AG04450 (cell line): ENCODE measurements around the gene ALPK1. TPM values are rescaled to one million over a fixed set of nuclear protein-coding genes. Genes with fewer than 3 reads are reported as not detected.

Experiments used
- CTCF ChIA-PET: fragments of 300-600, 350-600 bp; formaldehyde crosslinking; extraction: SDS; loops from one replicate; lab custom pipeline; 2022; ENCODE audit warnings: antibody characterized with exemption, inconsistent platforms; lab: Charles Lee
- POLR2A ChIA-PET: fragments of 350-600 bp; formaldehyde crosslinking; extraction: SDS; loops from one replicate; lab custom pipeline; 2021; ENCODE audit warnings: antibody characterized with exemption, inconsistent platforms; lab: Yijun Ruan, JAX
- DNase-seq: peaks from one replicate; pipeline ENCODE4 v3.0.0-alpha.2; 2011; ENCODE audit warnings: low read depth, low spot score
- H3K27ac ChIP-seq: one replicate; pipeline ENCODE4 v1.5.1; 2012; ENCODE audit warnings: low read depth, low read length, control low read depth
- H3K27me3 ChIP-seq: one replicate; pipeline ENCODE4 v1.6.0; 2012; ENCODE audit warnings: low read length; ENCODE audit not compliant: control insufficient read depth, insufficient read depth
- H3K4me3 ChIP-seq: 2 replicates; pipeline ENCODE4 v1.5.1; 2011; ENCODE audit warnings: mild to moderate bottlenecking, low read depth, low read length, control low read depth
- H3K9me3 ChIP-seq: 2 replicates; pipeline ENCODE4 v1.5.1; 2012; ENCODE audit warnings: low read length; ENCODE audit not compliant: control insufficient read depth, insufficient read depth
- CTCF ChIP-seq: IDR thresholded peaks from 2 replicates; pipeline ENCODE4 v1.5.1; 2011; ENCODE audit warnings: low read depth, low read length, control low read depth, inconsistent platforms
- polyA minus RNA-seq: library from RNA; depleted of rRNA, polyadenylated mRNA; stranded (reverse); fragments of >200 nt; gene quantifications from 2 replicates; pipeline ENCODE4 v1.2.3, GENCODE V29; 2011; rRNA and poly(A)+ RNA removed
- polyA plus RNA-seq: library from polyadenylated mRNA; depleted of rRNA; stranded (reverse); fragments of >200 nt; gene quantifications from 2 replicates; pipeline ENCODE4 v1.2.3, GENCODE V29; 2011; rRNA removed

Gene ALPK1
- polyA plus RNA-seq = 11.5 and 14.0 TPM in 2 replicates
- polyA minus RNA-seq = 14.1 and 22.3 TPM in 2 replicates

DNA sequence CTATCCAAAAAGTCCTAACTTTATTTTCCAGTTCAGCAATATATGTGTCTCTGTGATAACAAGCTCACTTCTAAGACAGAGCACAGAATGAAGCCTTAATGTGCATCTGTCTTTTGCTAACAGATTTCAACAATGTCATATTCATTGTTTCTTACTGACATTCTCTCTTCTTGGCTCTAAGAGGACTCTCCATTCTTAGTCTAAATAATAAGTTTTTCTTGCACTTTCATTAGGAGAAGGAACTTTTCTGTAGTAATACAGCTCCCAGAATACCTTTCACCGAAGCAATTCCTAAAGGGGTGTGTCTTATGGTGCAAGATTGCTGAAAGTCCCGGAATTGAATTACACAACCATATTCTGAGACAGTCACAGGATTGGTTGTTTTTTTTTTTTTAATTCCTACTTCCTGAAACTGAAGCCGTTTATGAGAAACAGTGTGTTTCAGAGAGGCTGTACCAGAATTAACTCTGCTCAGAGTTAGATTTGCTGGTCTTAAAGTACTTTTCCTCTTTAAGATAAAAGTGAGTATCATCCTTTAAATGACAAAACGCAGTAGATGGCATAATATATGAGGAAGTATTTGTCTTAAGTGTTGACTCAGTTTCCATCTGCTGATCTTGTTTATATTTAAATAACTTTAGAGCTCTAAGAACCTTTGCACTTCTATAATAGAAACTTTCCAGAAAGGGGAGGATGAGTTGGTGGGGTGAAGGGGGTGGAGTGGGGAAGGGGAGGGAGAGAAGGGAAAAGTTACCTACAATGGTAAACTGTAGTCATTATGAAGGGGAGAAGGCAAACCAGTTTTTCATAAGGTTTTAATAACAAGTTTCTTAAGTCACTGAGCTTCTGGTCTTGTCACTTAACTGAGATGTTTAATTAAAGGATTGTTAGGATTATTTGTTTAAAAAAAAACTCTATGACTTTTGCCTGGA, at the start of gene ALPK1:
Gene ALPK1 (plus strand): TSS at position 421 of the 932 bp plus-strand sequence.
- peak; percentile 80 for DNase-seq
- H3K27ac ChIP-seq = no peak within 1 kb of the TSS
- POLR2A ChIA-PET = interaction anchor here (0.6 to 0.8 kb wide), 5 partner anchors 15 to 369 kb away, joined by 3 to 6 read pairs (median 4); no protein-coding TSS in a partner anchor
- TF ChIP-seq CTCF = no peak
- no peaks in the 10 kb centered on the region for H3K27me3 ChIP-seq
- no peaks in the 10 kb centered on the region for H3K9me3 ChIP-seq
- CTCF ChIA-PET = interaction anchor here (0.7 to 1.9 kb wide), 6 partner anchors 24 to 642 kb away, joined by 3 to 14 read pairs (median 4); no protein-coding TSS in a partner anchor
- peak within 1 kb of the TSS; percentile 52 for H3K4me3 ChIP-seq

DNA sequence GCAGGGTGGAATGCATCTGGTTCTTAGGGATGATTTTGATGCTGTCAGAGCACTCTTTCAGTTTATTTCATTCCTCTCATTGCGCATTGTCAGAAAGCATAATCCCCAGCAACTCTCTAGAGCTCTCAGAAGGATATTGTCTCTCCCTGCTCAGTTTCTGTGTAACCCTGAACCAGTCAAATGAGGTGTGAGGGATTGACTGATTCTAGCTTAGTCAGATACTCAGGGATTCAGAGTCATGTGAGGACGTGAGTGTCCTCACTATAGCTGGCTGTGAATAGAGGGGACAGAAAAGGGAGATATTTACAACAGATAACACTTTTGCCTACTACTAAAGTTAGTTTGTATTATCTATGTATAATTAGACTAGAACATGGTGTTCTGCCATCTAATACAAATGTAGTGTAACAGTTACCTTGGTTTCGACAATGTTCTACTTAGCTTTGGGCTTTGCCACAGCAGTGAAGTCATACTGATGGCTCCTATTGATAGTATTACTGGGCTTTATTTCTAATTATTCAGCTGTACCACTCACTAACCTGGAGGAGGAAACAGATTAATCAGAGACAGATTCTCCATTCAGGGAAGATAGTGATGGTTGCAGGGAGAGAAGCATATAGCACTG, 46.0 kb upstream of the ALPK1 start:
- H3K9me3 ChIP-seq = no peaks in the 10 kb centered on the region
- POLR2A ChIA-PET = no interaction called here
- CTCF ChIA-PET = interaction anchor here (1.5 kb wide), 1 partner anchor 151 kb away, joined by 7 read pairs; no protein-coding TSS in a partner anchor
- H3K4me3 ChIP-seq = no peak overlapping the region
- TF ChIP-seq CTCF = no peak
- no peaks in the 10 kb centered on the region for H3K27me3 ChIP-seq
- no peak for DNase-seq
- H3K27ac ChIP-seq = no peak overlapping the region

DNA sequence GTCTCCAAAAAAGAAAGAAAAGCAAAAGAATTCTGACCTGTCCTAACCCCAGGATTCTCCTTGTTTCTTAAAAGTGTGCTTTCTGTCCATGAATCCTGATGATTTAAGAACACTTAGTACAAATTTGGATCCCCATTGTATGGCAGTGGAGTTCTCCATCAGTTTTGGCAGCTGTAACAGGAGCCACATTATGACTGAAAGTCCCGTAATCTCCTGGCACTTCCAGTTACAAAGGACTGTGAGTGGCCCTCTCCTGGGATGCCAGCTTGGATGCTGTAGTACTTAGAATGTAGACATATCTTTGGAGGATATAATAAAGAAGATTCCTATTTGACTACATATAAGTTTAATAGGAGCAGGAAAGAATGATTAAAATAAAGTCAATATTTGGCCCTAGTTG, 44.9 kb upstream of the ALPK1 start:
- TF ChIP-seq CTCF = no peak
- Histone ChIP-seq H3K4me3 (no peak overlapping the region), H3K9me3 (no peaks in the 10 kb centered on the region), H3K27ac (no peak overlapping the region), H3K27me3 (no peaks in the 10 kb centered on the region)
- CTCF ChIA-PET = no interaction called here
- POLR2A ChIA-PET = no interaction called here
- no peak for DNase-seq

GRCh38 chr4:112253382-112254000, 43.7 kb upstream of the ALPK1 start:
- no peak overlapping the region for H3K4me3 ChIP-seq
- TF ChIP-seq CTCF = no peak
- H3K9me3 ChIP-seq = no peaks in the 10 kb centered on the region
- POLR2A ChIA-PET = no interaction called here
- DNase-seq = no peak
- CTCF ChIA-PET = no interaction called here
- H3K27me3 ChIP-seq = no peaks in the 10 kb centered on the region
- no peak overlapping the region for H3K27ac ChIP-seq
